ENCODE results near the gene STK39.

Gene STK39

DNA sequence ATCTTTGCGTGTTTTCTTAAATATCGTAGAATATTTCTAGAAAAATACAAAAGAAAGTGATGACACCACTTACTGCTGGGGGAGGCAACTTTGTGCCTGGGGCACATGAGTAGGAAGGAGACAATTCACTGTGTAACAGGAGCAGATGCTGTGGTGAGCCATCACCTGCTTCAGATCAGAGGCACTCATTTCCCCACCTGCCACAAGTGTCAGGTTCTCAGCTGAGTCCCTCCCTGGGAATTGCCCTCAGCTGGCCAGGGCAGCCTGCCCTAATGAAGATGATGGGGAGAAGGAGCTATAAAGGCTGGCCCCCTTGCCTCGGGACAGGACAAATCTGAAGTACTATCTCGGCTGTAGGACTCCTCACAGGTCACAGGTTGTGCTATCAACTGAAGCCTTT, 322.8 kb downstream of the STK39 start:
- DNase-seq (ENCODE audit: low spot score) = no peak

DNA sequence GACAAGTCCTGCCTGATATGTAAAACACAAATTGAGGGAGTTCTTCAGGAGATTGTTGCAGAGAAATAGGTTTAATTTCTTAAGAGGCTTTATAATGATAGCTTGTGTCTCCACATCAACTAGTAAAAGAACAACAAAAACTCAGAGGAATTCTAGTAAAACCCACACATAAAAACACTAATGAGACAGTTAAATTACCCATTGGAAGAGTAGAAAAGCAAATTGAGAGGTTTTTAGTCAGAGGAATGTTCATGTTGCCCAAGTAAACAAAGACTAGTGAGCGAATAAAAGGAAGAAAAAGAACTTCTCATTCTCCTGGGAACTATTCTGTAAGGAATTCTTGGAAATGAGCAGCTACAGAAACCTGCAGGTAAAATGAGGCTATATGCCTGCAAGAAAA, 330.6 kb downstream of the STK39 start:
- DNase-seq (ENCODE audit: low spot score) = no peak

DNA sequence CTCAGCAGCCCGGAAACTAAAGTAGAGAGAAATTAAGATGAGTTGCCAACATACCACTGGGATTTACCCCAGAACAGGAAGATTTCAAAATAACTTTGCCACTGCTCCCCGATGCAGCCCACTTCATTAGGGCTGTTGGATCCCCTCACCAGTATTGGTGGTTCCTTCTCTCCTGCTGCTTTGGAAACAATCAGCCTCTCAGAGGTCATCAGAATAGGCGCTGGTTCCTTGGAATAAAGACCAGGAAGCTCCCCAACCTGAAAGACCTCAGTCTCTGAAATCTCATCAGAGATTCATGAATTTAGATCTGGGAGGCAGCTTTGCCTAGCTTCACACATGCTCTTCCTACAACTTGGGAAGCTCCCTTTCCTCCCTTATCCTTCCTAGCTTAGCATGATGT, 332.4 kb downstream of the STK39 start:
- no peak for DNase-seq (ENCODE audit: low spot score)

DNA sequence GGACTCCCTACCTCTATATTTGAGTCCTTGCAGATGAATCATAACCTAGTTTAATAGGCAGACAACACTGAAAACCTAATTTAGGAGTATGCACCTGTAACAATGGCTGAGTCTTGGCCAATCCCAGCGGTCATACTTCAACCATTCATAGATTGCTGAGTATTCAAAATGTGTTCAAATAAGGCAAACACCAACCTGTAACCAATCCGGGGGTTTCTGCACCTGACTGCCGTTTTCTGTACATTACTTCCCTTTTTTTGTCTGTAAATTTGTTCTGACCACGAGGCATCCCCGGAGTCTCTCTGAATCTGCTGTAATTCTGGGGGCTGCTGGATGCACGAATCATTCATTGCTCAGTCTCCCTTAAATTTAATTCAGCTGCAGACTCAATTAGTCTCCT, 338.6 kb downstream of the STK39 start:
- no peak for DNase-seq (ENCODE audit: low spot score)

DNA sequence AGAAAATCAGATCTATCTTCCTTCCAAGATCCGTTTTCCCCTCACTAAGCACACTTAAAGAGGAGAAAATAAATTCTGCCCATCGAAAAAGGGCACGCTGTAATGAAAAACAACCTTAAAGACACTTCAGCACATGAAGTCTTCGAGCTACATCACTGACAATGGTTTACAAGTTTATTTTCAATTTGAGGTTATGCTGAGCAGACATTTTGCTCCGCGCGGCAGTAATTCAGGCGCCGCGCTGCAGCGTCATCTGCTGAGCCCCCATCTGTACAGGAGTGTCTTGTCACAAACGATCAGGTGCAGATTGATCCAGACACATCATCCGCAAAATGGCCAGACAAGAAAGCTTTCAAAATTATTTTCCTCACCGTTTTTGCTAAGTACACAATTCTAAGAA, 341.7 kb downstream of the STK39 start:
- DNase-seq (ENCODE audit: low spot score) = no peak
